Brain pericyte (primary cell): ENCODE measurements around the gene NEIL1.
"Not testable (repeated sequence)": the region's sequence is repeated elsewhere in the genome, so short reads cannot be mapped to it uniquely, and the experiment has no call there.

Experiments
- DNase-seq: peaks from one replicate; pipeline ENCODE4 v3.0.0-alpha.2; 2012; ENCODE audit warnings: low read depth, low spot score

Gene NEIL1

DNA sequence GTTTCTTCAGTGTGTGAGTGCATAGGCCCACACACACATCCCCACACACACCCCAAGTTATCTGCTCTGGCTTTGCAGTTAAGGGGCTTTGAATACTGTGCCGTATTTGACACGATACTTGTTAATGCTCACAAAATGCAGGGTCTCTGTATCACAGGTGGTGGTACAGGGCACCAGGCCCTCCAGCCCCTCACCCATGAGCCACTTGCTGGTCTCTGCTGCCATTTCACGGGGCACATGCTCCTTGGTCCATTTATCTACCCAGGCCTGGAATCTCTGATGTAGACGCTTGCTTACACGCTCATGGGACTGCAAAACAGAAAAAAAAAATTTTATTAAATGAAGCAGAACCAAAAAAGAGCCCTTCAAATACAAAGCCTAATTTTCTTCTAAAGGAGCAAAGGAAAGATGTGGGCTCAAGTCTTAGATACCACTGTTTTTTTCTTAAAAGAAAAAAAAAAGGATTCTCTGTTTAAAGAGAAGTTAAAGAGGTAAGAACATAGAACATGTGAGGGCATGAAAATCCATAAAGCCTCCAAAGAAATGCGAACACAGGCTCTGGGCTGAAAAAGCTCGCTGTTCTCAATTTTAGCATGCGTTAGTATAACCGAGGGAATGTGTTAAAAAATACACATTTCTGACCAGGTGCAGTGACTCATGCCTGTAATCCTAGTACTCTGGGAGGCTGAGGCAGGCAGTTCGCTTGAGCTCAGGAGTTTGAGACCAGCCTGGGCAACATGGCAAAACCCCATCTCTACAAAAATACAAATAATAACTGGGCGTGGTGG is 25.3 kb downstream of the NEIL1 start:
- DNase-seq = no peak

DNA sequence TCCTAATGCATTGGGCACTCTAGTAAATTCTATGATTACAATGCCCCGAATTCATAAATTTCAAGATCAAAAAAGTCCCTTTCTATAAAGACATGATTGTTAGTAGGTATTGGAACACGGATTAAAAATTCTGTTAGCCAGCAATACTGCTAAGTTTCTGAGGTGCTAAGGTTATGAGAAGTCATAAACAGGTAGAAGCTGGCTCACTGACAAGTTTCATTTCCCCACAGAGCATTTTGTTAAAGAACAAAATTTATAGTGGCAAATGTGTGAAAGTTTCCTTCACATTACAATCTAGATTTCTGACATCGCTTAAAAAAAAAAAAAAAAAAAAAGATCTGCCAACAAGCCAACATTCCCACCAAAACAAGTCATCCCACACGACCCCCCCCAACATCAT is 33.9 kb downstream of the NEIL1 start:
- DNase-seq = no peak

DNA sequence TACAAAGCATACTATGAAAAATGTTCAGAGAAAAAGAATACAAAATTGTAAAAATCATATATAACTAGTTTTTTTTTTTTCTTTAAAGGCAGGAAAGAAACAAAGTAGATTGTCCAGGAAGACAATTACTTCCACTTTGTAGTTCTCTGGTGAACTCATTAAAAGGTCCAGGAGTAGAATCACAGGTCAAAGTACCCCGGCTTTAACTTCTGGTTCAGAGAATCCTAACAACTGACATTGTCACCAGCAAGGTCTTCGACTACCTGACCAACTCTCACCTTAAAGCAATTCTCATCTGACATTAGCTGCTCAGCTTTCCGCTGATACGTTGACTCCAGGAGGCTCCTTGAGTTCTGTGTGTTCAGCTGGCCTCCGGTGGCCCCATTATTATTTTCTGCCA is 37.1 kb downstream of the NEIL1 start:
- DNase-seq = not testable (repeated sequence)

DNA sequence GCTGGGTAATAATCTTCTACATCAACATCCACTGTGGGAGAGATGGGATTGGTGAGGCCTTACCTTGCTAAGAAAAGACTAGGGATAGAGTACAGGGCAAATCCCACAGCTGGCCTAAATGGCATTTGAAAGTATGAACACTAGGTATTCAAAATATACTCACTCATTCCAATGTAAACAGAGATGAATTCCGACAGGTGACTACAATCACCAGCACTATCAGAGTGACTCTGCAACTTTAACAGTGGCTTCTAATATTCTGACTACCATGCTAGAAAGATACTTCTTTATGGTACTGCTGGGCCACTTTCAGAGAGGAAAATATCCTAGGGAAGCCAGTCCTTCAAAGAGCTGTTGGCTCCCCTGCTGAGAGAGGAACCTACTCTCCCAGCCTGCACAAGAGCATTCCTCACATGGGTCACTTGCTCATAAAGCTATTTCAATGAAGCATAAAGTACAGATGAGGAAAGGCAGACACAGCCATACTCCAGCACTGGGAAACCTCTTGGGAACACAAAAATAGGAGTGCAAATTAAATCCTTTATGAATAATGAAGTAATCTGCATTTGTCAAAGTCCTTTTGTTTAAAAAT is 43.0 kb downstream of the NEIL1 start:
- no peak for DNase-seq

DNA sequence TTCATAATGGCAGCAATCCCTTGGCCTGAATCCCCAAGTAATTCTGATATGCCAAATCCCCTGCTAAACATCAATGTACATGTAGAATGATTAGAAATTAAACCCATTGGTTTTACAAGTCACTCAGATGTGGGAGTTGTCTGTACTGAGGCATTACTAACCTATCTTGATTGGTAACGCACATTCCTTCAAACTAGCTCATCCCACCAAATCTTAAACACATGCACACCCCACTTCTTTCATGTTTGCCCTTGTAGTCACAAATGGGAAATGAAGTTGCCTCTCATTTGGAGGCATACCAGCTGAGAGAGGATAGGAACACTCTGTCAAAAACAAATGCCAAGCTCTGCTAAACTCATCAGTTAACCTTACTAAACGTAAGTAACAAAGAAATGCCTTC is 50.7 kb downstream of the NEIL1 start:
- no peak for DNase-seq

DNA sequence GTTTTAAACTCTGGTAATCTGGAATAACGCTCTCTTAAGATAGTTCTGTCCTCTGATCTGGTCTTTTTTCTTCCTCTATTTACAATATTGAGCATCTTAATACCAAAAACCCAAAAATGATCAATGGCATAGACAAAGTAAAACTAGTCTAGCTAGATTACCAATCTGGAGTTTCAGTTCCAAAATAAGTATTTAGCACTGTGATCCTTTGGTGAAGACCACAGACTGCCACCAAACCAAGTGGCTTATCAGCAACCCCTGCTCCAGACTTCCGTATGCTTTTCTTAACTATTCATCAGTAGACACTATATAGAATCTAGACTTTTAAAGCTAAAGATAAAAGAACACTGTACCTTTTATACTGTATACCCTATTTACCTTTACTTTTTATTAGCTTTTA is 57.1 kb downstream of the NEIL1 start:
- no peak for DNase-seq
